ENCODE data around the gene WDR27.

The WDR27 gene

DNA sequence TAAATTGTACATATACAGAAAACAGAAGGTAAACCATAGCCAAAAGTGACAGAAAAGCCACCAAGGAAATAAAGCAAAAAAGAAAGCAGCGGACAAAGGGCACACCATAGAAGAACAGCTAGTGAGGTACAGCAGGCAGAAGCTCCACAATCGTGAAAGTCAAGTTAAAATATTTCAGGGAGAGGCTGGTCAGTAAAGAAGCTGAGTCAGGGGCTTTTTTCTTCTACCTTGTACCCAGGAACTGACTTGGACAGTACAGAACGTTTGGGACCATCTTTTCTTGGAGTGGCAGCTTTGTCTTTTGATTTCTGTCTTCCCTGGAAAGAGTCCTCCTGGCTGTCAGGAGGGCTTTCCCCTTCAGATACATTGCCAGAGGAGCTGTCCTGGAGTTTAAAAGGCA lies 8.2 kb upstream of the WDR27 start:
- no peak for DNase-seq (ENCODE audit: low read depth, low spot score)

DNA sequence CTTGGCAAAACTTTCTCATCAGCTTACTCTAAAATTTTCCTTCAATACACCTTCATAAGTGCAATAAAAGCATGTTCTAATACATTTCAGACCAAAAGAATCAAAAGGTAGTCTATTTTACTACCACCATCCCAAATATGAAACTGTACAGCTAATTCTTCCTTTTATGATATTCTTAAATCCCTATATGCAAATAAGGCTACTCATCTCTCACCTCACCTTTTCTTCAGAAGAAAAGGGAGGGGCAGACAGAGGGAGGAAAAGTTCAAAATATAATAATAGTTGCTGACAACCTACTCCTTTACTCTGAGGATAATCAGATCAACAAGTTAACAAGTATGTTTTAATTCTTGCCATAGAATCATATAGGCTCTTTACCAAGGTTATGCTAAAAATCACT lies 7.5 kb upstream of the WDR27 start:
- DNase-seq (ENCODE audit: low read depth, low spot score), result no peak

DNA sequence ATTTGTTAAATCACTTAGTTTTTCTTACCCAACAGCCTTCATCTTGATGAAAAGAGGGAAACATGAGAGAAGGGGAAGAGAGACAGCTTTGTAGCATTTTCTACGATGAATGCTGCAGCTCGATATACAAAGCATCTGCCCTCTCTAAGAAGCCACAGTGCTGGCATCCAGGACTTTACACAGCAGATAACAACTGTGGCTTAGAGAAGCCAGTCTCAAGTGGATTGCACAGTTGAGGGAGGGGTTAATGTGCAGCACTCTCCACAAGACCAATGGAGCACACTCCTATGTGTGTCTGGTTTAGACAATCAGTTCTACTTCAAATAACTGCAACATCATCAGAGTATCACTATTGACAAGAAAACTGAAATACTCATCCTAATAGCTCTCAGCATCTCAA lies 5.9 kb upstream of the WDR27 start:
- DNase-seq (ENCODE audit: low read depth, low spot score), result no peak

DNA sequence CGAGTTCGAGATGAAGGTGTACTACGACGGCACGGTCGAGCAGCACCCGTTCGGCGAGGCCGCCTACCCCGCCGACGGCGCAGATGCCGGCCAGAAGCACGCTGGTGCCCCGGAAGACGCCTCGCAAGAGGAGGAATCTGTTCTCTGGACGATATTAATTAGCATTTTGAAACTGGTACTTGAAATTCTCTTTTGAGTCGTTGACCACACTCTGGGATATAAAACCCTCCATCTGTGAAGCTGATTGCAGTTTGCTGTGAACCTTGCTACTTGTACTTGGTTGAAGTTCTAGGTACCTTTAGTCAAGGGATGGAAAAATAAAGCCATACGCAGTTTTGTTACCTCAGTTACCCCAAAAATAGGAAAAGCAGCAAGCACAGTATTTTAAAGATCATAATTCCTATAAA lies 1.0 kb upstream of the WDR27 start:
- DNase-seq (ENCODE audit: low read depth, low spot score), result no peak

DNA sequence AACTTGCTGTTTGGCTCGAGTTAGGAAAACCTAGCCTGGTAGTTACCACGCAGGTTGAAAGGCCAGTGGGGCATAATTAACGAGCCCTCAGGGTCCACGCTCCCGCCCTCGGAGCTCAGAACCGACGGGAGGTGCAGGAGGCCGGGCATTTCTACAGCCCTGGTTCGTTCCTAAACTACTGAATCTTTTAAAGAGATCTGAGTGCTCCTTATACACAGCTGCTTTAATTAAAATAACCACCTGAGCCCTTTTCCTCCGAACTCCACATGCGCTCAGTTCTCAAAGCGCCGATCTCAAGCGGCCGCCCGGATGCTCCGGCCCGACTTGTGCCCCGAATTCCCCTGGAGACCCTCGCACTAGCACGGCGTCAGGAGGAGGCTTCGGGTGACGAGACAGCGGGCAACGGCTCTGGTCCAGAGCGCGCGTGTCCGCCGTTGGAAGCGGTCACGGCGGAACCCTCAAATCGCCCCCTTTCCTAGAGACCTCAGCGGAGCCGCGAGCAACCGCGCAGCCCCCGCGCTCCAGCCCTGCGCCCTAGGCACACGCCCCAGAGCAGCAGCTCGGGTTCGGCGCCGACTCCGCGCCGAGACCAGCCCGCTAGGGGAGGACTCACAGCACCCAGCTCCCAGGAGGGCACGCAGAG lies 397 bp downstream of the WDR27 start:
- DNase-seq (ENCODE audit: low read depth, low spot score), result no peak

DNA sequence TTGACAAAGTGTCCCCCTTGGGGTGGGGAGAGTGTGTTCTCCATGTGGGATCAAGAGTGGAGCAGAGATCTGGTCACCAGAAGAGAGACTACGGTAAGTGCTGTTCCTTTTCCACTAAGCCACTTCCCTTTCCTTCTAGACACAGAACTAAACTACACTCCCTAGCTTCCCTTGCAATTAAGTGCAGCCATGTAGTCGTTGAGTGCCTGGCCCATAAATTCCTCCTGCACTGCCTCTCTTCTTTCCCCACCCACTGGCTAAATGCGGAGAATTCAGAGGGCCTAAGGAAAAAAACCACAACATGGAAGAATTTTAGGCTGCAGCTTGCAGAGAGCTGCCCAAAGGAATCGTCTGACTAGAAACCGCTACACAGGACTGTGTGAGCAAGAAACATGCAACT lies 1.5 kb downstream of the WDR27 start:
- peak; percentile 49 for DNase-seq (ENCODE audit: low read depth, low spot score)

DNA sequence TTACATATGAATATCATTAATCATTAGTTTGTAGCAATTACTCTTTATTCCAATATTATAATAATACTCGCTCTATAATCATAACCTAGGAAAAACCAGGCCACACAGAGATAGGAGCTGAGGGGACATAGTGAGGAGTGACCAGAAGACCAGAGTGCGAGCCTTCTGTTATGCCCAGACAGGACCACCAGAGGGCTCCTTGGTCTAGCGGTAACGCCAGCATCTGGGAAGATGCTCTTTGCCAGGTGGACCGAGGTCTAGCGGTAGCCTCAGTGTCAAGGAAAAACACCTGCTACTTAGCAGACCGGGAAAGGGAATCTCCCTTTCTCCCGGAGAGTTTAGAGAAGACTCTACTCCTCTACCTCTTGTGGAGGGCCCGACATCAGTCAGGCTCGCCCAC lies 4.7 kb downstream of the WDR27 start:
- DNase-seq (ENCODE audit: low read depth, low spot score), result peak; percentile 56

DNA sequence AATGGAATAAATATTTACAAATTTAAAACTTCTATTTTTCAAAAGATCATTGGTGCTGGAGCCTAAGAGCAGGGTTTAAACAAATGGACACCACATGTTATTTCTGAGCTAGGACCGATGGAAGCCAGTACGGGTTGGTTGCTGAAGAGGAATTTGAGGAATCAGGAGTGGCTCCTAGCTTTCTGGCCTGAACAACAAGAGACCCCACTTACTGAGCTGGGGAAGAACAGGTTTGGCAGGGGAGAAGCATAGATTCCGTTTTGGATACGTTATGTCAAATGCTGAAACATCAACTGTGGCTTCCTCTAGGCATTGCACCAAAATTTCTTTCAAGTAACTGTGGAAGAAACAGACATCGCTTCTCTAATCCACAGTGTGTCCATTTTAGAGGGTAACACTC lies 6.7 kb downstream of the WDR27 start:
- DNase-seq (ENCODE audit: low read depth, low spot score), result no peak

DNA sequence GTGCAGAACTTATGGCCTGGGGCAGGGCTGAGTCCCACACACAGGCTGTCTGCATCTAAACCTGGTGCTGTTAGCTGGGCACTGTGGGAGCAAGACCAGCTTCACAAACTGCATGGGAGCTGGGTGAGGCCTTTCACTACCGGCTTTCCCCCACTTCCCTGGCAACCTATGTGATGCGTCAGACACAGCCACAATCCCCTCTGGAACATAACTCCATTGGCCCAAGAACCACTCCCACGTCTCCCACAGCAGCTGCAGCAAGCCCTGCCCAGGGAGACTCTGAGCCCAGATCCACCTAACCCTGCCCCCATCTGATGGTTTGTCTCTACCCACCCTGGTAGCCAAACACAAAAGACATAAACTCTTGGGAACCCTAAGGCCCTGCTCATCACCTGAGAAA lies 9.3 kb downstream of the WDR27 start:
- DNase-seq (ENCODE audit: low read depth, low spot score), result no peak

DNA sequence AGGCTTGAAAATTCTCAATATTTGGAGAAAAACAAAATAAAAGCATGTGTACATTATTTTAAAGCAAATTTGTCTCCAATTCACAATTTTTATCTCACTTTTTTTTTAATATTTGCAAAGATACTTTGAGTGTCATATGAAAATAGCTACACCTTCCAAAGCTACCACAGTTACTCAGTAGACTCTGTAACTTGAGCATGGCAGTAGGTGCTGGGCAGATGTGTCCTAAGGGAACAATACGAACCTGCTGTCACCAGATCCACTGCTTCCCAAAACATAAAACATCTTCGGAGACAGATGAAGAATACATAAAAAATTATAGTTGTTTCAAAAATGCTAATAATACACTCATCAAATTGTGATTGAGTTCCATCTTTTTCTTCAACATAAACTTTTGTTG lies 10.6 kb downstream of the WDR27 start:
- no peak for DNase-seq (ENCODE audit: low read depth, low spot score)

DNA sequence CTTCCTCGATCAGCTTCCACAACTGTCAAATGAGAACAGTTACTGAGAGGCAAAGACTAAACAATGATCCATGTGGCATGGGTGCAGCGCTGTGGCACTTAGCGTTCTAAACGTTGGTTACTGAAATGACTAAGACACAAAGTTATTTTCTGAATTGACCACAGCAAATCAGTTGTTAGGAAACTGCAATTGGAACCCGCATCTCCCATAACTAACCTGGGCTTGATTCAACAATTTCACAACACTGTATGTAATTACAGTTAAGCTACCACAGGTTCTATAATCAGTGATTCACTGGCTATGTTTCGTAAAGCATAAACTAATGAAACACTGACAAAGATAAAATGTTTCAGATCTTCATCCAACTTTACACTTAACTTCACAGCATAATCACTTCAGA lies 12.5 kb downstream of the WDR27 start:
- DNase-seq (ENCODE audit: low read depth, low spot score), result no peak

DNA sequence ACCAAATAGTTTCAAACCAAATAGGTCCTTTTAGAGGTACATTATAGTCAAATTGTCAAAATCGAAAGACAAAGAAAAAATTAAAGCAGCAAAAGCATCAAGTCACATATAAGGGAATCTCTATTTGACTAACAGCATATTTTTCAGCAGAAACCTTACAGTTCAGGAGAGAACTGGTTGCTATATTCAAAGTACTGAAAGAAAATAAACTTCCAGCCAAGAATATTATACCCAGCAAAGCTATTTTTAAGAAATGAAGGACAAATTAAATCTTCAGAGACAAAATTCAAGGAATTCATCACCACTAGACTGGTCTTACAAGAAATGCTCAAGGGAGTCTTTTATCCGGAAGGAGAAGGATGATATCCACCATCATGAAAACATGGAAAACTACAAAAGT lies 16.0 kb downstream of the WDR27 start:
- no peak for DNase-seq (ENCODE audit: low read depth, low spot score)

DNA sequence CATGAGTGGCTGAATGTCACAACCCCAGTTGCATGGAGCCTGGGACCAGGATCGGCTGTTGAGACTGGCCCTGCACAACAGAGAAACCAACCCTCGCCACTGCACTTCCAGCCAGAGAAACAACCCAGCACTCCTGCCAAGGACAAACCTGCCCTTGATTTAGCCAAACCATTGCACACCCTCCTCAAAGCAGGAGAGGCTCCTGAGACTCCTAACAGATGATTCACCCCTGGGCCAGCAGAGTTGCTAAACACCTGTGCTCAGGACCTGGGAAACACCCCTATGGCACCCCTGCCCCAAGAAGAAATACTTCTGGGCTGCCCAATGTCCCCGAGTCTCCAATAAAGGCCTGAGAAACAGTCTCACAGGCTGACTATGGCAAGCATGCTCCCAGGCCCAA lies 17.8 kb downstream of the WDR27 start:
- no peak for DNase-seq (ENCODE audit: low read depth, low spot score)

DNA sequence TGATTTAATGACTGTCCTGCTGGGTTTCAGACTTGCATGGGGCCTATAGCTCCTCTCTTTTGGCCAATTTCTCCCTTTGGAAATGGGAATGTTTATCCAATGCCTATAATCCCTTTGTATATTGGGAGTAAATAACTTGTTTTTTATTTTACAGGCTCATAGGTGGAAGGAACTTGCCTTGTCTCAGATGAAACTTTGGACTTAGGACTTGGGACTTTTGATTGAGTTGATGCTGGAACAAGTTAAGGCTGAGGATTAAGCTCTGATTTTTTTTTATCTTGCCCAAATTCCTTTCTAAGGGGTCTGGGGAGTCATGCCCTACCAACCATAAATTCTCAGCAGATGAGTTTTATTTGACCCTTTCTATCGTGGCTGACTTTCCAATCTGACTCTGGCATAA lies 23.5 kb downstream of the WDR27 start:
- no peak for DNase-seq (ENCODE audit: low read depth, low spot score)

DNA sequence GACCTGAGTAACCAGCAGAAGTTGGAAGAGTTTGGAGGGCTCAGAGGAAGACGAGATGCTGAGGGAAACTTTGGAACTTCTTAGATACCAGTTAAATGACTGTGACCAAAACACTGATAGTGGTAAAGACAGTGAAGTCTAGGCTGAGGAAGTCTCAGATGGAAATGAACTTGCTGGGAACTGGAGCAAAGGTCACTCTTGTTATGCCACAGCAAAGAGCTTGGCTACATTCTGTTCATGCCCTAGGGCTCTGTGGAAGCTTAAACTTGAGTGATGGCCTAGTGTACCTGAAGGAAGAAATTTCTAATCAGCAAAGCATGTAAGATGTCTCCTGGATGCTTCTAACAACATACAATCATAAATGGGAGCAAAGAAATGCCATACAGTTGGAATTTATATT lies 24.7 kb downstream of the WDR27 start:
- no peak for DNase-seq (ENCODE audit: low read depth, low spot score)

DNA sequence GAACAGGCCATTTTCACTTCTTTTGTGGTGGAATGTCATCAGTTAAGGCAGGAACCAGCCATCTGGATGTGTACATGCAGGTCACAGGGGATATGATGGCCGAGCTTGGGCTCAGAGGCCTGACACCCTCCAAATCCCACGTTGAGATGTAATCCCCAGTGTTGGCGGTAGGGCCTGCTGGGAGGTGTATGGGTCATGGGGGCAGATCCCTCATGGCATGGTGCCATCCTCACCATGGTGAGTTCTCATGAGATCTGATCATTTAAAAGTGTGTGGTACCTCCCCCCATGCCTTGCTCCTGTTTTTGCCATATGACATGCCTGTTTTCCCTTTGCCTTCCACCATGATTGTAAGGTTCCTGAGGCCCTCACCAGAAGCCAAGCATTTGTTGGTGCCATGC lies 26.8 kb downstream of the WDR27 start:
- no peak for DNase-seq (ENCODE audit: low read depth, low spot score)

DNA sequence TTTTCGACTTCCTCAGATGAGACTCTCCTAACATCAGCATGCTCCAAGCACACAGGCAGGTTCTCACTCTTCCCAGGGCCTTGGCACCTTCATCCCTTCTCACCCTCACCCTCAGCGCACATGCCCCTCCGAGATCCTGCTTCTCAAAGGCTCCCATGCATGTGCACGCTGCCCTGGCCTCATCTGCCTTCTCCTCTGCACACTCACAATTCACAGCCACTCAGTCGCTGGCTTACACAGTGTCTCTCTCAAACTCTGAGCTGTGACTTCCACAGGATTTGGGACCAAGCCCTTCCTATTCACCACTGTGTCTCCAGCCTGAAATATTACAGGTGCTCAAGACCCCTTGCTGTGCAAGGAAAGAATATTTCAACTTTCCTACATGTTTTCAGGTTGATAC lies 30.3 kb downstream of the WDR27 start:
- no peak for DNase-seq (ENCODE audit: low read depth, low spot score)

DNA sequence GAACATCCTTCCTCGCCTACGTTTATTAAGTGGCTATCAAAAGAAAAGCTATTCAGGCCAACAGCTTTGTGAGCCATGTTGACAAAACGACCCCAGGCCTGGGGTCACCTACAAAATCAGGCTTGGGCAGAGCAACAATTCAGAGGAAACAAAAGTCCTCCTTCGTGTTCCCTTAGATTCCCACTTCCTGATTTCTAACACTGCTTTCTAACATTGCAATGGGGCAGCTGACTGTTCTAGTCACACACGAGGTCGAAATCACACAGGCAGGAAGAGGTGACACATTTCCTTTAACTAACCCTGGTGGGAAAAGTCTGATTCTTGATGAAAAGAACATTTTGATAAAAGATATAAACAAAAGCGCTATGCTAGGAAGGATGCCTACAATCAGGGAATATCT lies 31.9 kb downstream of the WDR27 start:
- no peak for DNase-seq (ENCODE audit: low read depth, low spot score)

DNA sequence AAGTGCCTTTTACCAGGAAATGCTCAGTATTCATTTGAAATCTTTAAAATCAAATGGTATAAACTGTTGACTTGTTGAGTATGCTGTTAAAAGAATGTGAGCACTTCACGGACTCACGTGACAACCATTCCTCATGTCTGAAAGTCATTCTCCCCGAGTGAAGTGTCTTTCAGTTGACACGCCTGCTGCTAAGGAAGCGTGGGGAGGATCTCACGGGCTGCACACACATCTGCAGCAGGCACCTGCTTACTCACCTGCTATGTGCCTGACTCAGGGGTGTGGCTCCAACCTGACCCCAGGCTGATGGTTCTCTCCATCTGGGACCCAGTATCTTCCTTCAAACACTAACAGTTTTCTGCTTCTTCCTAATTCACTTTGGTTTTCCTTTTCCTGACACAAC lies 32.7 kb downstream of the WDR27 start:
- no peak for DNase-seq (ENCODE audit: low read depth, low spot score)

DNA sequence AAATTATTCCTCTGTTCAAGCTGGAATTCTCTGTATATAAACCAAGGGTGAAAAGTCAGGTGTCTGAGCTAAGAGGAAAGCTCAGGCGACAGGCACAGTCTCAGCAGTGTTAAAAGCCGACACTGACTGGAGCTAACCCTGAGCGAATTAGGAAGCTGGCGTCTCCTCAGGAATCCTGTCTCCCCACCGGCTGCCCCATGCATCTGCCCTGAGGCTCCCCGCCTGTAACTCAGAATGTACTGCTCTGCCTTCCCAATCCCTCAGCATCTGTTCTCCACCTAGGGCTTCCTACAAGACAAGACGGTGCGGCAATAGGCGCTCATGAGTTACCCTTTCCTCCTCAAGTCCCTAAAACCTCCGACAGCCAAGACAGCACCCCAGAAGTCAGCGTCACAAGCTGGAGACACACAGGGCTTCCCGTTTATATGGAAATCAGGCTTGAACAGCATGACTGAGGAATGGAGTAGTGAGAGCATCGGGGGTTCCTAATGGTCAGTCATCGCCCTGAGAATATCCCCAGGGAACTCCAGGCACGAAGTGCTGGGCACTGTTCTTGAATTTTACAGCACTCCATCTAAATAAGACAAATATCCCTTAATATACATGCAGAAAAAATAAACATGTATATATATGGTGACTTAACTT lies 33.5 kb downstream of the WDR27 start:
- peak; percentile 65 for DNase-seq (ENCODE audit: low read depth, low spot score)

DNA sequence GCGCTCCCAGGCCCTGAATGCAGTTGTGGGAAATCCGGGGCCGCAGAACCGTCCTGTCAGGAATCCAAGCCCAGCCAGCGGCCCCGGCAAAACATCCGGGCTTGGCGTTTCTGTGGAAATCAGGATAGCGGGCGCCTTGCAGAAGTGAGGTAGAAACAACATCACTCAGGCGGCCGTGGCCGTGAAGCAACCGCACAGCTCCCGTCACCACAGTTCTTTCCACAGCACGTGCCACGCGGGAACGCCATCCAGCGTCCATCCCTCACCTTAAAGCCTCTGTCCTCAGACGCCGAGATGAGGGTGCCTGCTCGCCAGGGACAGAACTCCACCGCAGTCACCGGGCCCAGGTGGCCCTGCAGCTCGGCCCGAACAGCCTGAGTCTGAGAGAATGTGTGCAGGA lies 34.1 kb downstream of the WDR27 start:
- DNase-seq (ENCODE audit: low read depth, low spot score), result no peak

DNA sequence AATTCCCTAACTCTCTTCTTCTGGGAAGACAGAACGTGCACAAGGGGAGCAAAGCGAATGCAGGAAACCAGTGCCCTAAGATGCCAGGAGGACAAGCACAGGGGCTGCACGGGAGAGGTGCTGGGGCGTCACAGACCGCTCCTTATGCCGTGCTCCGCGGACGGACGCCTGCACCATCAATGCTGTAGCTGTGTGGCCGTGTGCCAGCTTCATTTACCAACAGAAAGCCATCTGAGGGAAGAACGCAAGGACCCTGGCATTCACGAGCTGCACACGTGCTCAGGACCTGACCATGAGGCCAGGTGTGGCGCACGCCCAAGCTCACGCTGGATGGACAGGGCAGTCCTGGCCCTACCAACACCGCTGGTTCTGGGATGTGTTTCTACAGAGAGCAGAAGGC lies 35.4 kb downstream of the WDR27 start:
- no peak for DNase-seq (ENCODE audit: low read depth, low spot score)

DNA sequence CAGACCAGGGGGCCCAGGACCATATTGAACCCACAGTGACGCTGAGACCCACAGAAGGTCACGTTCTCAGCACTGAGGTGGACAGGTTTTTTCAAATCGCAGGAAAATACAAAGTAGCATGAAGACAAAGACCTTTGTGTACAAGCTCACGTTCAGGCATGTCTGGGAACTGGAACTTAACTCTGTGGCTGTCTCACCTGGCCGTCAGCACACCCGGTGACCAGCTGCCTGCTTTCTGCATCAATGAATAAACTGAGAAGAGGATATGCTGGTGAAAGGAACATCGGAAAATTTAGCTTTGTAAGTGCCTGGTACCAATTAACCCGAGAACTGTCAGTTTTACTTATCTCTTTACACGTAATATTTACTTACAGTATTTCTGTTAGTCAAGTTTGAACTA lies 36.5 kb downstream of the WDR27 start:
- DNase-seq (ENCODE audit: low read depth, low spot score), result no peak

DNA sequence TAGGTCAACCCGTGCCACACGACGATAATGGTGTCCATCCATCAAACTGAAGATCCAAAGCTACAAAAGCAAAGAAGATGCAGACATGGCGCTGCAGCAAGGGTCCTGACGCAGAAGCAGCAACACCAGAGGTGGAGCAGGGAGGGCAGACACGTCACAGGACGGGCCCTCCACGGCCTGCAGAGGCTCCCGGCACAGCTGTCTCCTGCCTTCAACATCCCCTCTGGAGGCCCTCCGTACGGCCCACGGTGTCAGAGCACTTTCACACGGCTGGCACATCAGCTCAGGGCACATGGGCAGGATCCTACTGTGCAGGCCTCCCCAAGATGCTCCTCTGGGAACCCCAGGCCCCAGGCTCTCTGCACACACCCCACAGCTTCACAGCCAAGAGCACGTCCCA lies 37.6 kb downstream of the WDR27 start:
- DNase-seq (ENCODE audit: low read depth, low spot score), result no peak
